Glomerular visceral epithelial cell (primary cell): ENCODE measurements around the gene ZDHHC6.
"Not testable (repeated sequence)": the region's sequence is repeated elsewhere in the genome, so short reads cannot be mapped to it uniquely, and the experiment has no call there.

ENCODE experiments used
- DNase-seq: peaks from one replicate; pipeline ENCODE4 v3.0.0-alpha.2; 2016; ENCODE audit errors: extremely low spot score

Gene ZDHHC6

DNA sequence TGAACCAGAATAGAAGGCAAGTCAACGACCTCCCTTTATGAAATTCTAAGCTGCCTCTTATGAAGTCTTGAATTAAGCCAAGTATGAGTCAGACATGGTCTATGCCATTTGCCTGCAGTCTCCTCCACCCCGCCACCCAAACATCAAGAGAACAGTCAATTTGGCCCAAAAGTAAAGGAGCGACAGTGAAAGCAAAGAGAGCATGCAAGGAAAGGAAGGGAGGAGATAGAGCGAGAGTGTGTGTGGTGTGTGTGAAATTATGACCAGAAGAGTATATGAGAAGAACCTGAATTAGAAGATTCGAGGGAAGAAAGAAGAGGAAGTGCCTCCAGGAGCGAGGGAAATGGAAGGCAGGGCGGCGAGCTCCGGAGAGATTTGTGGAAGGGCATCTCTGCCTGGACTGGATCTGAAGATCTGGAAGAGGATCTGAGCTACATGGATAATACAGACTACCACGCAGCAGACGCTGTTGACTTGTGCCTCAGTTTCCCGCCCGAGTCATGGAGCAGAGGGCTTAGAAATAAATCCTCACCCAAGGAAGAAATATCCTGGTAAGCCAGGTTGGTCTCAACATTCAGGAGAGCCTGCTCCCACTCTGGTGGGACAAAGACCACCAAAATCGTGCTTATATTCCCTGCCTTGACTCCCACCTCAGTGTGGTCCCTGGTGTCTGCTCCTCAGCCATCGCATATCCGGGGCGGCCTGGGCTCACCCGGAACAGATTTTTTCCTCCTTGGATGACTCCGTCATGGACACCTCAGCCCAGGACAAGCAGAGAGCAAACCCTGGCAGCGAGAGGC is 459 bp downstream of the ZDHHC6 start:
- DNase-seq, result peak; percentile 22

GRCh38 chr10:112442063-112442462 is 4.7 kb downstream of the ZDHHC6 start:
- no peak for DNase-seq

- no peak for DNase-seq
Observed at GRCh38 chr10:112441520-112441919, 5.2 kb downstream of the ZDHHC6 start.

- DNase-seq, result no peak
Observed at GRCh38 chr10:112438356-112438755, 8.4 kb downstream of the ZDHHC6 start.

- DNase-seq, result peak; percentile 11
Observed at GRCh38 chr10:112434988-112435619, 11.6 kb downstream of the ZDHHC6 start.

DNA sequence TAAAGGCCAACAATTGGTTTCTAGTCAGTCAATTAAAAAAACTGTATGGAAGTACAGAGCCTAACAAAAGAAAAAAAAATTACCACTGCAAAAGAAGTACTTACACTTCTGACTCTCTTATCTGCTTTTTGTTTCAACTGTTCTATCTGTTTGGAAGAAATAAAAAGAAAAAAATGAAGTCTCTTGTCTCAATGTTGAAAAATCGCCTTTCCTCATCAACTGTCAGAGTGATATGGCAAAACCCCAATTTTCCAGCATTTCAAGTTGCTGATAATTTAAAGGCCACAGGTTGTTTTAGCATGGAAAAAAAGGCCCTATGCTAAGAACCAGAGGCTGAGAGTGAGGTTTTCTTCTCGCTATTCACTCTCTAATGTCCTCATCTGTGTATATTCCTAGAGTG is 13.6 kb downstream of the ZDHHC6 start:
- DNase-seq, result no peak

- no peak for DNase-seq
Observed at GRCh38 chr10:112429654-112430230, 17.0 kb downstream of the ZDHHC6 start.

- DNase-seq, result no peak
Observed at GRCh38 chr10:112429147-112429546, 17.6 kb downstream of the ZDHHC6 start.

GRCh38 chr10:112426111-112426510 is 20.6 kb downstream of the ZDHHC6 start:
- DNase-seq, result no peak

GRCh38 chr10:112424651-112425050 is 22.1 kb downstream of the ZDHHC6 start:
- DNase-seq, result no peak

DNA sequence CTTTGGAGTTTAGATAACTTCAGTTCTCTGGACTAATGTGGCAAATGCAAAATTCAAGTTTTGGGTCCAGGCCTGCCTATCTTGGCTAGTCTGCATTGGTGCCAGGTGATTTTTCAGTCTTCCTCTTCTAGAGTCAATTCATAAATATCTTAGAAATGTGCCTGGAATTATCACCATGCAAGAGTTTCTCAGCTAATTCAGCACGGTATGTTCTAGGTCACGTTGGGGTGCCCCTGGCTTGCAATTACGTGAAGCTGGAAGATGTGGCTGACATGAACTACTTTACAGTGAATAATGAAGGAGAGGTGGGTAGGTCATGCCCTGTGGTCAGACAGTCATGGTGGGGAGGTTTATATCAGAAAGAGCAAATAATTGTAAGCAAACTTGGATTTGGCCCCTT is 25.0 kb downstream of the ZDHHC6 start:
- no peak for DNase-seq

DNA sequence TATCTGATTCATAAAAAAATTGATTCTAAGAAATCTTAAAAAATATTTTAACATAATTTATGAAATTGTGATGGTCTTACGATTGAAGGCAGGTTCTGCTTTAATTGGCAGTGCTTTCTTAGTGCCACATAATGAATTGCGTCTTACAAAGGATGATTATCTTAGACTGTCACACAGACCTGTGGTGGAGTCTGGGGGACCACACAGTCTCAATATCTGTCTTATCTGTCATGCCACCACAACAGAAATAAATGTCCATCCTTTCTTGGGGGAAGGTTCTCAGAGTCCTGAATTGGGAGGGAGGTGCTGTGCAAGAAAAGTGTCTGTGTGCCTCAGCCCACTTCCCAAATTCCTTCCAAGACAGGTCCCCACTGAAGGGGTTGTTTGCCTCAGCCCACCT is 34.0 kb downstream of the ZDHHC6 start:
- DNase-seq, result no peak

GRCh38 chr10:112409755-112410154 is 37.0 kb downstream of the ZDHHC6 start:
- no peak for DNase-seq

DNA sequence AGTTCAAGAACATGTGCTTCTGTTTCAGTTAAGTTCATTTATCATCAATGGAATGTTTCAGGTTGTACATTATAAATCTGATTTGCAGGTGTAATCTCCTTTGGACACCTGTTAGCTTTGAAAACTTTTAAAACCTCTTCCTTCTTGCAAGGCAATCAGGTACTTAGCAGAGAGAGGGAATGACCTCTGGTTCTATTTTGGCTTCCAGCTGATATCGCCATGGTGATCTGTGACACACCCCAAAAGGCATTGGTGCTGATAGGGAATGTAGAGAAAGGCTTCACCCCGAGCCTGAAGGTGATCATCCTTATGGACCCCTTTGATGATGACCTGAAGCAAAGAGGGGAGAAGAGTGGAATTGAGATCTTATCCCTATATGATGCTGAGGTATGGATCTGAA is 37.4 kb downstream of the ZDHHC6 start:
- DNase-seq, result no peak

GRCh38 chr10:112407696-112408095 is 39.0 kb downstream of the ZDHHC6 start:
- DNase-seq, result no peak

DNA sequence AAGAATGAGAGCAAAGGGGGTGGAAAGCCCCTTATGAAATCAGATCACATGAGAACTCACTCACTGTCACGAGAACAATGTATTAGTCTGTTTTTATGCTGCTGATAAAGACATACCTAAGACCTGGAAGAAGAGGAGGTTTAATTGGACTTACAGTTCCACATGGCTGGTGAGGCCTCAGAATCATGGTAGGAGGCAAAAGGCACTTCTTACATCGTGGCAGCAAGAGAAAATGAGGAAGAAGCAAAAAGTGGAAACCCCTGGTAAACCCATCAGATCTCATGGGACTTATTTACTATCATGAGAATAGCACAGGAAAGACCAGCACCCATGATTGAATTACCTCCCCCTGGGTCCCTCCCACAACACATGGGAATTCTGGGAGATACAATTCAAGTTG is 39.9 kb downstream of the ZDHHC6 start:
- DNase-seq, result not testable (repeated sequence)

DNA sequence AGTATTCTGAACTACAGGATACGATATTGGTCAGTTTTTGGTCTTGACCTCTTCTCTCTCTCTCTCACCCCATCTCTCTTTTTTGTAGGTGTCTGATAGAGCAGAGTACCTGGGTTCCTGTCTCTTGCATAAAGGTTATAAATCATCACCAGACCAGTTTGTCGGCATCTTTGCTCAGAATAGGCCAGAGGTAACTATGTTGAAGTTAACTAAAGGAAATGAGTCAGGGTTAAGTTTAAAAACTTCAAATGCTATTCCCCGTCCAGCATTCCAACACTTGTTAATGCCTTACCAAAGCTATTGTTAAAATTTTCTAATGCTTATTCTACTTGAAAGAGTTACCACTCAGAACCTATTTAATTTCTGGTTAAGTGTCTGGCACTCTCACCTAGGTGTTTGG is 42.1 kb downstream of the ZDHHC6 start:
- no peak for DNase-seq

DNA sequence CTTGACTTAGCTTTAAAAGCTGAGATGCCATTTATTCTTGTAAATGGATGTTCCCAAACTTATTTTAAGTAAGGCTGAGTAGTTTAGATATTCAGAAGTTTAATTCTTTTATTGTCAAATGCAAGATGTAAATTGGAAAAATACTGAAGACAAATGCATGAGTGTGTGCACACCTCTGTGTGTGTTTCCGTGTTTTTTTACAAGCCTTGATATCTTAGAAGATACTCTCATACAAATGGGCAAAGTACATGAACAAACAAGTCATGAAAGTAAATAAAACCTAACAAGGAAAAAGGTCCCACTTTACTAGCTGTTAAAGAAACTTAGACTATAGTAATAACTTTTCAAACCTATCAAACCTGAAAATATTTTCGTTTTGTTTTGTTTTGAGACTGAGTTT is 43.8 kb downstream of the ZDHHC6 start:
- no peak for DNase-seq

DNA sequence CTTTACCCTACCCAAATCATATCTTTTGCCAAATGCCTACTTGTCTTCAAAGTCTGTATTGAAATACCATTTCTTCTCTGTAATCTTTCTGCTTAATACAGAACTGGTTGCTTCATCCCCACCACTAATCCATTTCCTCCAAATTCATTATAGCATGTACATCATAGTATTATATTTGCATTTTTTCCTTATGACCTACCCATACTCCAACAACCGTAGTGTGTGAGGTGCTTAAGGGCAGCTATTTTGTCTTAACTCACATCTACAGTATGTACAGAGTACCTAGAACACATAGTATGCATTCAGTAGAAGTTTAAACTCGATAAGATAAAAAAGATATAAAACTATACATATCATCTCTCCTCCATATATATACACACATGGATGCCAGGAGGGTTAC is 49.1 kb downstream of the ZDHHC6 start:
- no peak for DNase-seq

GRCh38 chr10:112395809-112396530 is 50.7 kb downstream of the ZDHHC6 start:
- no peak for DNase-seq

DNA sequence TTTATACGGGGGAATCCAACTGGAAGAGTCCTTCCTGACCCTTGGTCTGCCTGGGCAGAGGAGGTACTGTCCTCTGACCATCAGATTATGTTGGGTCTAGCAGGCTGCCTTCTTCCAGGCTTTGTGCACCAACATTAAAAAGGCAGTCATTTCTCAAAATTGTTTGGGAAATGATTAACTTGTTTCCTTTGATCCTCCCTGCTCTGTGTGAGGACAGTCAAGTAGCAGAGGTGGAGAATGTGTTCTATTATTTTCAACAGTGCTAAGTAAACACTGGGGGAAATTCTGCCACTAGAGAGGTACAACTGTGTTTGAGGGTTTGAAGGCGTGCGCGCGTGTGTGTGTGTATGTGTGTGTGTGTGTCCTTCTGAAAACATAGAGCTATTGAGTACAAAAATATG is 52.2 kb downstream of the ZDHHC6 start:
- no peak for DNase-seq

DNA sequence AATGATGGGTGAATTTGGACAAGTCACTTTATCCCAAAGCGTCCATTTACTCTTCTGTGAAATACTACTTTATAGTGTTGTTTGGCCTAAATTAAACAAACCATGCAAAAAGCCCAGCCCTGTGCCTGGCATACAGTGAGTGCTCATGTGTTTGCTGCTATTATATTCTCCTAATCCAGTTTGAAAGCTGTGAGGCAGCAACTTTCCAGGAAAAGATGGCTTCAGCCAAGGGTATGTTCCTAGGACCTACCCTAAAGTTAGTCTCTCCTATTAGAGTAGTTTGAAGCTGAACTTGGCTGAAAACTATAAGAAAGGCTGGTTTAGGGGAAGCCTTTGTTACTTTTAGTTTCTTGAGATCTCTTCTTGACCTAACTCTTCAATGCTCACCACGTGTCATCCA is 52.9 kb downstream of the ZDHHC6 start:
- DNase-seq, result no peak

GRCh38 chr10:112393341-112393740 is 53.4 kb downstream of the ZDHHC6 start:
- DNase-seq, result no peak
